ENCODE results near the gene ZBTB4.

DNA sequence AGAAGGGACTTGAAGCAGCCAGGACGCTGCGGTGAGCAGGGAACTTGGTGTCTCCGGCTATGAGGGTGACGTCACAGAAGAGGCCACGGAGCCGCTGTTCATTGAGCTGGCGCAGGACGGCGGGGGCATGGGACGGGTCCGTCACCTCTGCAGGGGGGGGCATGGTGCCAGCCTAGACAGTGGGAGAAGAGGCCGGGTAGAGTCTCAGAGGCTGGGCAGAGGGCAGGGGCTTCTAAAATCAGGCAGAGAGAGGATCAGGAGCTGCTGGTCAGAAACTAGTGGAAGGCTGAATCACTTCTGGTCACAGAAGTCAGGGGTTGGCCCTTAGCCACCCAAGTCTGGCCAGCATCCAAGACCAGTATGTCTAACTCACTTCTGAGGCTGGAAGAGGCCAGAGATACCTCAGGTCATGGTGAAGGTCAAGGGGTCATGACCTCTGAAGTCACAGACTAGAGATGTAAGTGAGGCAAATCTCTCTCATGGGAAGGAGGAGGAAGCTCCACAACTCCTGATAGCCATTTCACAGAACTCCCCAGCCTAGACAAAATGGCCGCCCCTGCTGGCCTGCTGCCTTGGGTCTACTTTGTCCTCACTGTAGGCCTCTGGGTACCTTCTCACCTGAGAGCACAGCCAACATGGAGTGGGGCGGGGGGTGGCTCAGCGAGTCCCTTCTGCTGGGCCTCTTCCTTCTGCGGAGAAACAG is 12.6 kb downstream of the ZBTB4 start:
- TF ChIP-seq, protein P1, sequence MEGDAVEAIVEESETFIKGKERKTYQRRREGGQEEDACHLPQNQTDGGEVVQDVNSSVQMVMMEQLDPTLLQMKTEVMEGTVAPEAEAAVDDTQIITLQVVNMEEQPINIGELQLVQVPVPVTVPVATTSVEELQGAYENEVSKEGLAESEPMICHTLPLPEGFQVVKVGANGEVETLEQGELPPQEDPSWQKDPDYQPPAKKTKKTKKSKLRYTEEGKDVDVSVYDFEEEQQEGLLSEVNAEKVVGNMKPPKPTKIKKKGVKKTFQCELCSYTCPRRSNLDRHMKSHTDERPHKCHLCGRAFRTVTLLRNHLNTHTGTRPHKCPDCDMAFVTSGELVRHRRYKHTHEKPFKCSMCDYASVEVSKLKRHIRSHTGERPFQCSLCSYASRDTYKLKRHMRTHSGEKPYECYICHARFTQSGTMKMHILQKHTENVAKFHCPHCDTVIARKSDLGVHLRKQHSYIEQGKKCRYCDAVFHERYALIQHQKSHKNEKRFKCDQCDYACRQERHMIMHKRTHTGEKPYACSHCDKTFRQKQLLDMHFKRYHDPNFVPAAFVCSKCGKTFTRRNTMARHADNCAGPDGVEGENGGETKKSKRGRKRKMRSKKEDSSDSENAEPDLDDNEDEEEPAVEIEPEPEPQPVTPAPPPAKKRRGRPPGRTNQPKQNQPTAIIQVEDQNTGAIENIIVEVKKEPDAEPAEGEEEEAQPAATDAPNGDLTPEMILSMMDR (IDR thresholded peaks at IDR 0.05; ENCODE audit: poor library complexity, severe bottlenecking) = no peak
- TF ChIP-seq POLR2AphosphoS5 (IDR thresholded peaks at IDR 0.05) (no peak), EP300 (conservative IDR thresholded peaks at IDR 0.05; ENCODE audit: poor library complexity, severe bottlenecking) (no peak), TAF1 (IDR thresholded peaks at IDR 0.05; ENCODE audit: low read depth) (no peak), EZH2 (IDR thresholded peaks at IDR 0.05; ENCODE audit: borderline replicate concordance, insufficient read depth, low read length, poor library complexity, severe bottlenecking) (no peak), RAD21 (conservative IDR thresholded peaks at IDR 0.05) (no peak), MXI1 (conservative IDR thresholded peaks at IDR 0.05; ENCODE audit: poor library complexity, severe bottlenecking) (no peak), SMC3 (conservative IDR thresholded peaks at IDR 0.05; ENCODE audit: poor library complexity) (no peak)
- TF ChIP-seq, protein P2, sequence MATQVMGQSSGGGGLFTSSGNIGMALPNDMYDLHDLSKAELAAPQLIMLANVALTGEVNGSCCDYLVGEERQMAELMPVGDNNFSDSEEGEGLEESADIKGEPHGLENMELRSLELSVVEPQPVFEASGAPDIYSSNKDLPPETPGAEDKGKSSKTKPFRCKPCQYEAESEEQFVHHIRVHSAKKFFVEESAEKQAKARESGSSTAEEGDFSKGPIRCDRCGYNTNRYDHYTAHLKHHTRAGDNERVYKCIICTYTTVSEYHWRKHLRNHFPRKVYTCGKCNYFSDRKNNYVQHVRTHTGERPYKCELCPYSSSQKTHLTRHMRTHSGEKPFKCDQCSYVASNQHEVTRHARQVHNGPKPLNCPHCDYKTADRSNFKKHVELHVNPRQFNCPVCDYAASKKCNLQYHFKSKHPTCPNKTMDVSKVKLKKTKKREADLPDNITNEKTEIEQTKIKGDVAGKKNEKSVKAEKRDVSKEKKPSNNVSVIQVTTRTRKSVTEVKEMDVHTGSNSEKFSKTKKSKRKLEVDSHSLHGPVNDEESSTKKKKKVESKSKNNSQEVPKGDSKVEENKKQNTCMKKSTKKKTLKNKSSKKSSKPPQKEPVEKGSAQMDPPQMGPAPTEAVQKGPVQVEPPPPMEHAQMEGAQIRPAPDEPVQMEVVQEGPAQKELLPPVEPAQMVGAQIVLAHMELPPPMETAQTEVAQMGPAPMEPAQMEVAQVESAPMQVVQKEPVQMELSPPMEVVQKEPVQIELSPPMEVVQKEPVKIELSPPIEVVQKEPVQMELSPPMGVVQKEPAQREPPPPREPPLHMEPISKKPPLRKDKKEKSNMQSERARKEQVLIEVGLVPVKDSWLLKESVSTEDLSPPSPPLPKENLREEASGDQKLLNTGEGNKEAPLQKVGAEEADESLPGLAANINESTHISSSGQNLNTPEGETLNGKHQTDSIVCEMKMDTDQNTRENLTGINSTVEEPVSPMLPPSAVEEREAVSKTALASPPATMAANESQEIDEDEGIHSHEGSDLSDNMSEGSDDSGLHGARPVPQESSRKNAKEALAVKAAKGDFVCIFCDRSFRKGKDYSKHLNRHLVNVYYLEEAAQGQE (IDR thresholded peaks at IDR 0.05; ENCODE audit: borderline replicate concordance) = no peak

Measured in neural cell (in vitro differentiated cells).